Measurements from ENCODE around the gene TM4SF4. TPM values are rescaled to one million over a fixed set of nuclear protein-coding genes. Genes with fewer than 3 reads are reported as not detected.

The TM4SF4 gene
- total and polyA plus RNA-seq, 2 donors from 2014 or later = 0.92 to 0.94 TPM

DNA sequence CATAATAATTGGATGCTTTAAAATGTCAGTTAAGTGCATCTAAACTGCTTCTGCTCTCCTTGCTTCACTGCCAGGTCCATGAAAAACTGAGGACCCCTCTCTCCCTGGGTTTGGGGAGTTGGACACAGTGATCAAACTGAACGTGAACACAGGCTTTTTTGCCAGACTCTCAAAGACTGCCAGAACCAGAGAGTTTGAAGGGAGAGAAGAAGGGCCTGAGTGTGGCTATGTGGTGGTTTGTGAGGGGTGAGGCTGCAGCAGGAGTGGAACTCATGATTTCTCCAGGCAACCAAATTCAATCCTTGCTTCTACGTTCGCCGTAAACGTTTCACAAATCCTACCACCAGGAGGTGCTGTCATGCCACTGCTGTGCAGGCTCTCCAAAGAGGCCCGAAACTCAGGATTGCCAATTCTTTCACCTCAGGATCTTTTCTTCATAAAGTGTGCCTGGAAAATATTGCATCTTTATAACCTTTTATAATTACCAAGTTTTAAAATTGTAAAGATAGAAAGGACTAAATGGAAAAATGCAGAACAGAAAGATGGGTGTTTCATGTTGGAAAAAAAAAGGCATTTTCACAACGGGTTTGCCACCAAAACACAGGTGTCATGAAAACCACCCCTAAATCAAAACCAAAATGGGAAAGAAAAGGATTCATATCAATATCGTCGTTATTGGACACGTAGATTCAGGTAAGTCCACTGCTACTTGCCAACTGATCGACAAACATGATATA, 19.7 kb downstream of the TM4SF4 start:
- Histone ChIP-seq H3K9me3 (ENCODE audit: control insufficient read depth in 2 of 3, insufficient read depth in 1 of 3, low read length in 3 of 3) (no peaks in the 10 kb centered on the region), H3K27ac (ENCODE audit: low read depth in 2 of 2, low read length in 2 of 2) (no peak overlapping the region), H3K4me3 (ENCODE audit: low read length in 3 of 3) (no peak overlapping the region), H3K9ac (ENCODE audit: low read length in 3 of 3) (no peak overlapping the region), H3K4me1 (ENCODE audit: control insufficient read depth in 2 of 3, insufficient read depth in 2 of 3, low read depth in 1 of 3, low read length in 3 of 3) (peaks cover 0 to 5% (median 0%) of the 10 kb centered on the region in 3 donors), H3K27me3 (ENCODE audit: control insufficient read depth, insufficient read depth, low read length) (no peaks in the 10 kb centered on the region), H3K36me3 (ENCODE audit: control insufficient read depth in 2 of 3, insufficient read depth in 3 of 3, low read length in 3 of 3) (no peaks in the 10 kb centered on the region)
- TF ChIP-seq, protein P1, sequence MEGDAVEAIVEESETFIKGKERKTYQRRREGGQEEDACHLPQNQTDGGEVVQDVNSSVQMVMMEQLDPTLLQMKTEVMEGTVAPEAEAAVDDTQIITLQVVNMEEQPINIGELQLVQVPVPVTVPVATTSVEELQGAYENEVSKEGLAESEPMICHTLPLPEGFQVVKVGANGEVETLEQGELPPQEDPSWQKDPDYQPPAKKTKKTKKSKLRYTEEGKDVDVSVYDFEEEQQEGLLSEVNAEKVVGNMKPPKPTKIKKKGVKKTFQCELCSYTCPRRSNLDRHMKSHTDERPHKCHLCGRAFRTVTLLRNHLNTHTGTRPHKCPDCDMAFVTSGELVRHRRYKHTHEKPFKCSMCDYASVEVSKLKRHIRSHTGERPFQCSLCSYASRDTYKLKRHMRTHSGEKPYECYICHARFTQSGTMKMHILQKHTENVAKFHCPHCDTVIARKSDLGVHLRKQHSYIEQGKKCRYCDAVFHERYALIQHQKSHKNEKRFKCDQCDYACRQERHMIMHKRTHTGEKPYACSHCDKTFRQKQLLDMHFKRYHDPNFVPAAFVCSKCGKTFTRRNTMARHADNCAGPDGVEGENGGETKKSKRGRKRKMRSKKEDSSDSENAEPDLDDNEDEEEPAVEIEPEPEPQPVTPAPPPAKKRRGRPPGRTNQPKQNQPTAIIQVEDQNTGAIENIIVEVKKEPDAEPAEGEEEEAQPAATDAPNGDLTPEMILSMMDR (IDR thresholded peaks at IDR 0.05; ENCODE audit: borderline replicate concordance, extremely low read depth, insufficient read depth) = peak; percentile 77
- DNase-seq (peak in 4 of 5 donors; percentile 59 to 83 (median 72)), FAIRE-seq (peak; percentile 23)
- intact Hi-C loops (cut with DNase I) = no loop called here

DNA sequence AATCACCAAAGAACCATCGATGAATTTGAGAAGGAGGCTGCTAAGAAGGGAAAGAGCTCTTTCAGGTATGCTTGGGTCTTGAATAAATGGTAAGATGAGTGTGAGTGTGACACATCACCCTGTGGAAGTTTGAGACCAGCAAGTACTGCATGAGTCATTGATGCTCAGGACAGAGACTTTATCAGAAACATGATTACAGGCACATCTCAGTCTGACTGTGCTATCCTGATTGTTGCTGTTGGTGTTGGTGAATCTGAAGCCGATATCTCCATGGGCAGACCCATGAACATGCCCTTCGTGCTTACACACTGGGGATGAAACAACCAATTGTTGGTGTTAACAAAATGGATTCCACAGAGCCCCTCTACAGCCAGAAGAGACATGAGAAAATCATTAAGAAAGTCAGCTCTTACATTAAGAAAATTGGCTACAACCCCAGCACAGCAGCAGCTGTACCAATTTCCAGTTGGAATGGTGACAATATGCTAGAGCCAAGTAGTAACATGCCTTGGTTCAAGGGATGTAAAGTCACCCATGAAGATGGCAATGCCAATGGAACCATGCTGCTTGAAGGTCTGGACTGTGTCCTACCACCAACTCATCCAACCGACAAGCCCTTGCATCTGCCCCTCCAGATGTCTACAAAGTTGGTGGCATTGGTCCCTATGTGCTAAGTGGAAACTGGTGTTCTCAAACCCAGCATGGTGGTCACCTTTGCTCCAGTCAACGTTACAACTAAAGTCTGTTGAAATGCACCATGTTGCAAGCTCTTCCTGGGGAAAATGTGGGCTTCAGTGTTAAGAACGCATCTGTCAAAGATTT, 20.5 kb downstream of the TM4SF4 start:
- FAIRE-seq = no peak

DNA sequence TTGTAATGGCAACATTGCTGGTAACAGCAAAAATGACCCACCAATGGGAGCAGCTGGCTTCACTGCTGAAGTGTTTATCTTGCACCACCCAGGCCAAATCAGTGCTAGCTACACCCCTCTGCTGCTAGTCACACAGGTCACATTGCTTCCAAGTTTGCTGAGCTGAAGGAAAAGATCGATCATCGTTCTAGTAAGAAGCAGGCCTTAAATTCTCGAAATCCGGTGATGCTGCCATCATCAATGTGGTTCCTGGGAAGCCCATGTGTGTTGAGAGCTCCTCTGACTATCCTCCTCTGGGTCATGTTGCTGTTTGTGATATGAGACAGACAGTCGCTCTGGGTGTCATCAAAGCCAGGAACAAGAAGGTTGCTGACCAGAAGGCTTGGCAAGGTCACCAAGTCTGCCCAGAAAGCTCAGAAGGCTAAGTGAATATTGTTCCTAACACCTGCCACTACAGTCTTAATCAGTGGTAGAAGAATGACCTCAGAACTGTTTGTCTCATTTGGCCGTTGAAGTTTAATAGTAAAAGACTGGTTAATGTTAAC, 21.2 kb downstream of the TM4SF4 start:
- TF ChIP-seq, protein P1 (IDR thresholded peaks at IDR 0.05; ENCODE audit: borderline replicate concordance, extremely low read depth, insufficient read depth) = no peak
- H3K36me3 ChIP-seq (ENCODE audit: control insufficient read depth in 2 of 3, insufficient read depth in 3 of 3, low read length in 3 of 3) = no peaks in the 10 kb centered on the region
- no peaks in the 10 kb centered on the region for H3K27me3 ChIP-seq (ENCODE audit: control insufficient read depth, insufficient read depth, low read length)
- intact Hi-C loops (cut with DNase I) = no loop called here
- H3K4me3 ChIP-seq (ENCODE audit: low read length in 3 of 3) = no peak overlapping the region
- FAIRE-seq (no peak), DNase-seq (no peak)
- H3K9me3 ChIP-seq (ENCODE audit: control insufficient read depth in 2 of 3, insufficient read depth in 1 of 3, low read length in 3 of 3) = no peaks in the 10 kb centered on the region
- peaks cover 0 to 5% (median 0%) of the 10 kb centered on the region in 3 donors for H3K4me1 ChIP-seq (ENCODE audit: control insufficient read depth in 2 of 3, insufficient read depth in 2 of 3, low read depth in 1 of 3, low read length in 3 of 3)
- H3K27ac ChIP-seq (ENCODE audit: low read depth in 2 of 2, low read length in 2 of 2) = no peak overlapping the region
- no peak overlapping the region for H3K9ac ChIP-seq (ENCODE audit: low read length in 3 of 3)

More for the DNA sequence above, 20.5 kb downstream of the TM4SF4 start:
- TF ChIP-seq, protein P1 (IDR thresholded peaks at IDR 0.05; ENCODE audit: borderline replicate concordance, extremely low read depth, insufficient read depth) = no peak
- H3K4me3 ChIP-seq (ENCODE audit: low read length in 3 of 3) = no peak overlapping the region
- peaks cover 0 to 5% (median 0%) of the 10 kb centered on the region in 3 donors for H3K4me1 ChIP-seq (ENCODE audit: control insufficient read depth in 2 of 3, insufficient read depth in 2 of 3, low read depth in 1 of 3, low read length in 3 of 3)
- H3K36me3 ChIP-seq (ENCODE audit: control insufficient read depth in 2 of 3, insufficient read depth in 3 of 3, low read length in 3 of 3) = no peaks in the 10 kb centered on the region
- no peak overlapping the region for H3K9ac ChIP-seq (ENCODE audit: low read length in 3 of 3)
- H3K27me3 ChIP-seq (ENCODE audit: control insufficient read depth, insufficient read depth, low read length) = no peaks in the 10 kb centered on the region
- intact Hi-C loops (cut with DNase I) = no loop called here
- no peak for DNase-seq
- no peak overlapping the region for H3K27ac ChIP-seq (ENCODE audit: low read depth in 2 of 2, low read length in 2 of 2)
- H3K9me3 ChIP-seq (ENCODE audit: control insufficient read depth in 2 of 3, insufficient read depth in 1 of 3, low read length in 3 of 3) = no peaks in the 10 kb centered on the region

Measured in kidney (tissue), 14 donors.